ENCODE measurements around the gene ZIM2. TPM values are rescaled to one million over a fixed set of nuclear protein-coding genes. Genes with fewer than 3 reads are reported as not detected.
A peak's percentile ranks its signal among the peaks of the same experiment; 100 is the strongest.

The ZIM2 gene
- total RNA-seq, 2 donors from 2014 or later, result not detected

DNA sequence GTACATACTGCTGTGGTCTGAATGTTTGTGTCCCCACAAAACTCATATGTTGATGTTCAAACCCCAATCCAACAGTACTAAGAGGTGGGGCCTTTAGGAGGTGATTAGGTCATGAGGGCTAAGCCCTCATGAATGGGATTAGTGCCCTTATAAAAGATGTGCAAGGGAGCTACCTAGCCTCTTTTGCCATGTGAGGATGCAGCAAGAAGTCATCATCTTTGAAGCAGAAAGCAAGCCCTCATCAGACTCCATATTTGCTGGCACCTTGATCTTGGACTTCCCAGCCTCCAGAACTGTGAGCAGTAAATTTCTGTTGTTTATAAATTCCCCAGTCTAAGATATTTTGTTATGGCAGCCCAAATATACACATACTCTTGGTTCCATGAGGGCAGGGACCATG lies 33.9 kb downstream of the ZIM2 start:
- H3K36me3 ChIP-seq, result no peaks in the 10 kb centered on the region
- H3K27ac ChIP-seq, result no peak overlapping the region
- TF ChIP-seq, protein P1, sequence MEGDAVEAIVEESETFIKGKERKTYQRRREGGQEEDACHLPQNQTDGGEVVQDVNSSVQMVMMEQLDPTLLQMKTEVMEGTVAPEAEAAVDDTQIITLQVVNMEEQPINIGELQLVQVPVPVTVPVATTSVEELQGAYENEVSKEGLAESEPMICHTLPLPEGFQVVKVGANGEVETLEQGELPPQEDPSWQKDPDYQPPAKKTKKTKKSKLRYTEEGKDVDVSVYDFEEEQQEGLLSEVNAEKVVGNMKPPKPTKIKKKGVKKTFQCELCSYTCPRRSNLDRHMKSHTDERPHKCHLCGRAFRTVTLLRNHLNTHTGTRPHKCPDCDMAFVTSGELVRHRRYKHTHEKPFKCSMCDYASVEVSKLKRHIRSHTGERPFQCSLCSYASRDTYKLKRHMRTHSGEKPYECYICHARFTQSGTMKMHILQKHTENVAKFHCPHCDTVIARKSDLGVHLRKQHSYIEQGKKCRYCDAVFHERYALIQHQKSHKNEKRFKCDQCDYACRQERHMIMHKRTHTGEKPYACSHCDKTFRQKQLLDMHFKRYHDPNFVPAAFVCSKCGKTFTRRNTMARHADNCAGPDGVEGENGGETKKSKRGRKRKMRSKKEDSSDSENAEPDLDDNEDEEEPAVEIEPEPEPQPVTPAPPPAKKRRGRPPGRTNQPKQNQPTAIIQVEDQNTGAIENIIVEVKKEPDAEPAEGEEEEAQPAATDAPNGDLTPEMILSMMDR (IDR thresholded peaks at IDR 0.05), result no peak
- DNase-seq, result no peak
- H3K27me3 ChIP-seq, result no peaks in the 10 kb centered on the region
- no peaks in the 10 kb centered on the region for H3K4me1 ChIP-seq
- H3K9me3 ChIP-seq, result no peaks in the 10 kb centered on the region
- intact Hi-C loops (cut with DNase I), result no loop called here
- no peak overlapping the region for H3K4me3 ChIP-seq
- no peak overlapping the region for H3K9ac ChIP-seq (ENCODE audit: low read depth in 2 of 2, low read length in 2 of 2)

DNA sequence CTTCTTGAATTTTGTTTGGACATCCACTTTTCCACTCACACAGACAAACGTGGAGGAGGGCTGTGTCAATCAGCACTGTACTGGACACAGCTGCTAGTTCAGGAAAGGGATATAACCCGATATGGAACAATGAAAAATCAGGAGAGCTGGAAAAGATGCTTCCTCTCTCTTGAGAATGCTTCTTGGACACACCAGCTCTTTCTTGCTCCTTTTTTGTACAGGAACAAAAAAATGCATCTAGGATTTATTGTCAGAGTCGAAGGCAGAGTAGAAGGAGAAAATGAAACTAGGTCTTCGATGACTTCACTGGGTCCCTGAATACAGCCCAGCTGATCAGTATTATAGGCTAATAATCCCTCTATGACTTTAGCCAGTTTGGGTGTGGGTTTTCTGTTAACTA lies 62.2 kb downstream of the ZIM2 start:
- TF ChIP-seq, protein P1 (IDR thresholded peaks at IDR 0.05), result no peak
- H3K9me3 ChIP-seq, result no peaks in the 10 kb centered on the region

DNA sequence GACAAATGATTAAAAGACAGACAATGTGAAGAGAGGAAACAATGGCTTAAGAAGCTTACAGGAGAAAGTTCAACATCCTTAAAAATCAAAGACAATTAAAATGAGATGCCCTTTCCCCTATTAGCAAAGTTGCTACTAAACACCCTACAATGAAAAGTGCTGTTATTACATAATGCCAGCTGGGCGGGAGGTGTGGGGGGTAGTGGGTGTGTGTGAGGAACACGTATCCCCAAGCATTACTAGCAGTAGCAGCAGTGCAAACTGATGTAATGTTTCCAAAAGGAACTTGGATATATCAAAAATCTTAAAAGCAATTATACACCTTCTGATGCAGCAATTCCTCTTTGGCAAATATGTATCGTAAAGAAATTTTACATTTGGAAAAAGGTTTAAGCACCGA lies 70.9 kb downstream of the ZIM2 start:
- Histone ChIP-seq H3K36me3 (no peaks in the 10 kb centered on the region), H3K27ac (no peak overlapping the region), H3K4me1 (no peaks in the 10 kb centered on the region), H3K9ac (ENCODE audit: low read depth in 2 of 2, low read length in 2 of 2) (no peak overlapping the region), H3K27me3 (no peaks in the 10 kb centered on the region), H3K4me3 (no peak overlapping the region), H3K9me3 (no peaks in the 10 kb centered on the region)
- TF ChIP-seq, protein P1 (IDR thresholded peaks at IDR 0.05), result no peak
- intact Hi-C loops (cut with DNase I), result no loop called here
- DNase-seq, result no peak

More for the DNA sequence above, 62.2 kb downstream of the ZIM2 start:
- Histone ChIP-seq H3K9ac (ENCODE audit: low read depth in 2 of 2, low read length in 2 of 2) (no peak overlapping the region), H3K36me3 (no peaks in the 10 kb centered on the region), H3K4me3 (no peak overlapping the region), H3K27ac (no peak overlapping the region), H3K4me1 (no peaks in the 10 kb centered on the region), H3K27me3 (no peaks in the 10 kb centered on the region)
- DNase-seq, result no peak
- intact Hi-C loops (cut with DNase I), result no loop called here

DNA sequence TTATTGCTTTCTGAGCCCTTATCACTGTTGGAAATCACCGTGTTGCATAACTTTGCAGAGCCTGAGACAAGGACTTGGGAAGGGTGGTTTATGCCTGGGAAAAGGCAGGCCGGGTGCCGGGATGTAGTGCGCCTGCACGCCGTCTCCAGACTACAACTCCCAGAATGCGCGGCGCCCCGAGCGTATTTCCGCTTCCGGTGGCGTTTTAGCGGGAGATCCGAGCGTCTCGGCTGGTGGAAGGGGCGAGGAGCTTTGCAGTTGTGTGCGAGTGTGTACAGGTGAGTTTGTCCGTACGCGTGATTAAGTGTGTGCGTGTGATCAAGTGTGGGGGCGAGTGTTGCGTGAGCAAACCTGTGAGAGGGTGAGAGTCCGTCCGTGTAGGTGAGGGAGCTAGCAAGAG lies 75.4 kb downstream of the ZIM2 start:
- H3K9me3 ChIP-seq, result no peaks in the 10 kb centered on the region
- H3K9ac ChIP-seq (ENCODE audit: low read depth in 2 of 2, low read length in 2 of 2), result no peak overlapping the region
- intact Hi-C loops (cut with DNase I), result no loop called here
- no peaks in the 10 kb centered on the region for H3K36me3 ChIP-seq
- peak overlapping the region; percentile 17 for H3K4me3 ChIP-seq
- H3K27ac ChIP-seq, result no peak overlapping the region
- peak; percentile 33 for DNase-seq
- no peaks in the 10 kb centered on the region for H3K4me1 ChIP-seq
- TF ChIP-seq, protein P1 (IDR thresholded peaks at IDR 0.05), result no peak
- no peaks in the 10 kb centered on the region for H3K27me3 ChIP-seq

DNA sequence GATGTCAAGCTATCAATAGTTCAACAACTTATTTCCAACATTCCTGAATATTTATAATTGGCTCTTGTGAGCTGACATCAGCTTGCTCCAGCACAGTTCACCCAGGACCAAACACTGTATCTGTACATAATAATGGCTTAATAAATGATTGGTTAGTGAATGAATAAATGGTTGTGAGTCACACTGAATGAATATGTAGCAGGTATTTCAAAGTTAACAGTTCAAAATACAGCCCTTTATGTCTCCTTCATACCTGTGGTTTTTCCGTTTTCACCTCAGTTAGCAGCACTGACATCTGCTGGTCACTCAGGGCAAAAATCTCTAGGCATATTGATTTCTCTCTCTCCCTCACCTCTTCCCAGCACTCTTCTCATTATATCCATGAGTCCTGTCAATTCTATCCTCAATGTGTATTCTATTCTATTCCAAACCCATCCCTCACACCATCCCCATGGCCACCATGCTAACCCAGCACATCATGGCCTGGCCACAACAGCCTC lies 76.3 kb downstream of the ZIM2 start:
- Histone ChIP-seq H3K9me3 (no peaks in the 10 kb centered on the region), H3K27me3 (no peaks in the 10 kb centered on the region), H3K9ac (ENCODE audit: low read depth in 2 of 2, low read length in 2 of 2) (no peak overlapping the region), H3K4me1 (no peaks in the 10 kb centered on the region), H3K27ac (no peak overlapping the region), H3K36me3 (no peaks in the 10 kb centered on the region), H3K4me3 (no peak overlapping the region)
- TF ChIP-seq, protein P1 (IDR thresholded peaks at IDR 0.05), result no peak
- intact Hi-C loops (cut with DNase I), result no loop called here
- DNase-seq, result no peak

Data from colonic mucosa (tissue), 4 donors.